ENCODE measurements around the gene ZNF512B.
"Not testable (repeated sequence)": the region's sequence is repeated elsewhere in the genome, so short reads cannot be mapped to it uniquely, and the experiment has no call there.

The ZNF512B gene

GRCh38 chr20:63961664-63962425, 7.9 kb downstream of the ZNF512B start:
- no peak for DNase-seq

- not testable (repeated sequence) for DNase-seq
Observed at GRCh38 chr20:63960654-63961621, 8.8 kb downstream of the ZNF512B start.

GRCh38 chr20:63959699-63960075, 10.0 kb downstream of the ZNF512B start:
- no peak for DNase-seq

- no peak for DNase-seq
Observed at GRCh38 chr20:63958964-63959698, 10.6 kb downstream of the ZNF512B start.

- DNase-seq = no peak
Observed at GRCh38 chr20:63958471-63958870, 11.3 kb downstream of the ZNF512B start.

GRCh38 chr20:63957690-63958441, 11.9 kb downstream of the ZNF512B start:
- no peak for DNase-seq

- DNase-seq = peak; percentile 20
Observed at GRCh38 chr20:63957004-63957689, 12.6 kb downstream of the ZNF512B start.

- no peak for DNase-seq
Observed at GRCh38 chr20:63956664-63957003, 13.1 kb downstream of the ZNF512B start.

GRCh38 chr20:63955827-63956663, 13.7 kb downstream of the ZNF512B start, which contains the start of gene UCKL1:
TSS of gene UCKL1 (minus strand) at chr20:63956416. CDS start at chr20:63956372, 44 bp downstream.
- peak; percentile 85 for DNase-seq

GRCh38 chr20:63955281-63955826, 14.4 kb downstream of the ZNF512B start:
- peak; percentile 45 for DNase-seq

- DNase-seq = no peak
Observed at GRCh38 chr20:63953764-63954429, 15.8 kb downstream of the ZNF512B start.

- no peak for DNase-seq
Observed at GRCh38 chr20:63952769-63953168, 17.0 kb downstream of the ZNF512B start.

- DNase-seq = no peak
Observed at GRCh38 chr20:63952210-63952535, 17.6 kb downstream of the ZNF512B start.

GRCh38 chr20:63951398-63952209, 18.1 kb downstream of the ZNF512B start:
- DNase-seq = no peak

- no peak for DNase-seq
Observed at GRCh38 chr20:63950701-63951397, 18.9 kb downstream of the ZNF512B start.

GRCh38 chr20:63947638-63948456, 21.9 kb downstream of the ZNF512B start:
- no peak for DNase-seq

- no peak for DNase-seq
Observed at GRCh38 chr20:63946986-63947637, 22.6 kb downstream of the ZNF512B start.

All from effector CD8-positive, alpha-beta T cell (primary cell).